PFSK-1 (cell line): Measurements from ENCODE around the gene GRM3.

ENCODE experiments used
- FOXP2 ChIP-seq: optimal IDR thresholded peaks from 2 replicates; pipeline ENCODE3; 2011; ENCODE audit warnings: borderline replicate concordance, control low read depth, inconsistent platforms; ENCODE audit not compliant: insufficient read depth; ENCODE audit errors: extremely low read length, extremely low read depth
- POLR2AphosphoS5 ChIP-seq: IDR thresholded peaks from 2 replicates; pipeline ENCODE4 v1.6.1; 2012; ENCODE audit warnings: low read depth, mild to moderate bottlenecking, control low read depth, low read length, moderate library complexity
- REST ChIP-seq, 2 experiments: IDR thresholded peaks; 2 replicates each; pipeline versions ENCODE4 v1.6.1 to v1.8.0; 2011 to 2012; ENCODE audit warnings: low read depth in 2 of 2, low read length in 2 of 2, control low read depth in 1 of 2, inconsistent platforms in 1 of 2, mild to moderate bottlenecking in 1 of 2, moderate library complexity in 1 of 2; ENCODE audit not compliant: insufficient read depth in 1 of 2
- SIN3A ChIP-seq: IDR thresholded peaks from 2 replicates; pipeline ENCODE4 v1.6.1; 2012; ENCODE audit warnings: mild to moderate bottlenecking, low read length, moderate library complexity, borderline replicate concordance; ENCODE audit not compliant: insufficient read depth
- TAF1 ChIP-seq: IDR thresholded peaks from 2 replicates; pipeline ENCODE4 v1.6.1; 2012; ENCODE audit warnings: low read length, control low read depth, borderline replicate concordance; ENCODE audit not compliant: insufficient read depth

Gene GRM3

GRCh38 chr7:86898171-86898570 lies 254.5 kb downstream of the GRM3 start:
- TF ChIP-seq FOXP2: no peak
- no peak for TF ChIP-seq REST (IDR thresholded peaks at IDR 0.05; ENCODE audit: insufficient read depth in 1 of 2, low read depth in 2 of 2, low read length in 2 of 2)
- no peak for TF ChIP-seq TAF1
- TF ChIP-seq SIN3A: no peak
- TF ChIP-seq POLR2AphosphoS5: no peak

GRCh38 chr7:86900886-86901285 lies 257.2 kb downstream of the GRM3 start:
- TF ChIP-seq TAF1: no peak
- TF ChIP-seq SIN3A: no peak
- TF ChIP-seq POLR2AphosphoS5: no peak
- no peak for TF ChIP-seq REST (IDR thresholded peaks at IDR 0.05; ENCODE audit: insufficient read depth in 1 of 2, low read depth in 2 of 2, low read length in 2 of 2)
- TF ChIP-seq FOXP2: no peak

GRCh38 chr7:86904949-86905834 lies 261.5 kb downstream of the GRM3 start:
- TF ChIP-seq POLR2AphosphoS5 (no peak), REST (IDR thresholded peaks at IDR 0.05; ENCODE audit: insufficient read depth in 1 of 2, low read depth in 2 of 2, low read length in 2 of 2) (no peak), SIN3A (no peak), TAF1 (no peak)

- TF ChIP-seq REST (IDR thresholded peaks at IDR 0.05; ENCODE audit: insufficient read depth in 1 of 2, low read depth in 2 of 2, low read length in 2 of 2) (peak; percentile 74 to 93), FOXP2 (no peak)
Observed at GRCh38 chr7:86908948-86909347, 265.2 kb downstream of the GRM3 start.
